Effector CD8-positive, alpha-beta T cell (primary cell): ENCODE data around the gene ZACN.

Source experiments
- DNase-seq: peaks from one replicate; lab custom pipeline; 2025; lab: John Stamatoyannopoulos, UW

ZACN gene

DNA sequence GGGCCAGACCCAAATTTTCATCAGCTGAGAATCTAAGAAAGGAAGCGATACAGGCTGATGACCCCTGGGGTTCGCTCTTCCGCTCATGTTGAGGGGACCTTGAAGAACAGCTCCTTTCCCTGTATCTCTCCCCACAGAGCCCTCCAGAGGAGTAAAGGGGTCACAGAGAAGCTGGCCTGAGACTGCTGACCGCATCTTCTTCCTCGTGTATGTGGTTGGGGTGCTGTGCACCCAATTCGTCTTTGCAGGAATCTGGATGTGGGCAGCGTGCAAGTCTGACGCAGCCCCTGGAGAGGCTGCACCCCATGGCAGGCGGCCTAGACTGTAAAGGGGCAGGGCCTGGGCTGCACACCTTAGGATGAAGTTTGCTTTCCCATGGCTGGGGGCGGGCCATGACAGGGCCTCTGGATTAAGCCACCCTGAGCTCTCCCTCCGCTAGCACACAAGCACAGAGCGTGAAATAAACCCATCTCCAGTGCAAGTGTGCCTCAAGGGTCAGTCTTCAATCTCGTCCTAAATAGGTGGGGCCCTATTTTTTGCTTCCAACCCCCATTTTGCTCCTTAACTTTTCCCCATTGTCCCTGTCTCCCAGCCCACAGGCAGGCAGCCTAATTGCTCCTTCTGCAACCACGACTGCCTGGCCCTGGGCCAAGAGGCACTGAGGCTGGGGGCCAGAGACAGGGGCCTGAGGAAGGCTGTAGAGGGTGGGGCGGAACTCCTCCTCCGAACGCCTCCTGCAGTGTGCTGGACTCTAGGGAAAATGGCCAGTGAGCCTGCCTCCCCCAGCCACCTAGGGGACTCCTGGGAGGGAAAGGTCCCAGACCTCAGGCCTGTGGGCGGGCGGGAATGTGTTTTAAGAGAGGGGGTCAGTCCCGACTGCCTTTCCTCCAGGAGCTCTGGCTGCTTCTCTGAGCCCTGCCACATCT, 3.6 kb downstream of the ZACN start:
- DNase-seq: no peak

DNA sequence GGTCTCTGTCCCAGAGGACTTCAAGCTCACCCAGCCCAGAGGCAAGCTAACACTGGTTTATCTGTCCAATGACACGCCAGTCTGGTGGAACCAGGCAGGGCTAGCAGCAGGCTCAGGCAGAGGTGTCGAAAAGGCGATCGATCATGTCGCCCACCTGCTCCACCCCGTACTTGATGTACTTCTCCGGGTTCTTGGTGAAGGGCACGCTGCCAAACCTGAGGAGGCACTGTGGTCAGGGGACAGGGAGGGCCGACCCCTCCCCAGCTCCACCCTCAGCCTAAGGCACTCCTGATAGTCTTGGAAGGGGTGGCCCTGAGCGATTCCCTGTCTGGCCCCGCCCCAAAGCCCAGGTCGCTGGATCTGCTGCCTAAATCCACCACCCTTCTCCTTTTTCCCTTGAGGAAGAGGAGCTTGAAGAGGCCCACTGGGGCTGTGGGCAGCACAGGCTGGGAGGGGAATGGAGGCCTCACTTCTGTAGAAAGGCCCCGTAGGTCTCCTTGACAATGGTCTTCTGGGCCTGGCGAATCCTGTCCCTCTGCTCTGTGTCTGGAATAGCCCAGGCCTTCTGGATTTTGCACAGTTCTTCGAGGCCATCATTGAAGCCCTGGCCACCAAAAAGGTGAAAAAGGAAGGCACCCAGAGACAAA, 4.7 kb downstream of the ZACN start:
- no peak for DNase-seq

DNA sequence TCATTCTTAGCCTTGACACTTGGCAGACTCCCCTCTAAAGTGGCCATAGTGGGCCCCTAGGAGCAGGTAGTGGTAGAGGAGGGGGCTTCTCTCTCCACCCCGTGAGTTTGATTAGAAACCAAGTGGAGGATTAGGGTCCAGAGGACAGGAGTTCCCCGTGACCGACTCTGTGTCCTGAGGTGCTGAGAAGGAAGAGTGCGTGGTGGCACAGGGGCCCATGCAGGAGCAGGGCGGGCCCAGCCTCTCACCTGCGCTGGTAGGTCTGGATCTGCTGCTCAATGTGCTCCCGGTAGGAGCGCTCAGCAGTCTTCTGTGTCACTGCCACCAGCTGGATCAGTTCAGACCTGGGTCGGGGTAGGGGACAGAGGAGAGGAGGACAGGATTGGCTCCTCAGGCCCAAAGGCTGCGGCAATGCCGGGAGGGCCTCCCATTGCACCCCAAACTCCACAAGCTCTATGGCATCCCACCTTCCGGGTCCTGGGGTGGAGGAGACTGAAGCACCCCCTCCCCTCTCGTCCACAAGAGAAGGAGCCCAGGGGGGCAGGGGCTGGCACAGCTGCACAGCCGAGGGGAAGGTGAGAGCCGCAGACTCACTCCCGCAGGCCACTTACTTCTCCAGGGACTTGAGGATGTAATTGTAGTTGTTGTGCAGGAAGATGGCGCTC, 6.2 kb downstream of the ZACN start:
- no peak for DNase-seq

DNA sequence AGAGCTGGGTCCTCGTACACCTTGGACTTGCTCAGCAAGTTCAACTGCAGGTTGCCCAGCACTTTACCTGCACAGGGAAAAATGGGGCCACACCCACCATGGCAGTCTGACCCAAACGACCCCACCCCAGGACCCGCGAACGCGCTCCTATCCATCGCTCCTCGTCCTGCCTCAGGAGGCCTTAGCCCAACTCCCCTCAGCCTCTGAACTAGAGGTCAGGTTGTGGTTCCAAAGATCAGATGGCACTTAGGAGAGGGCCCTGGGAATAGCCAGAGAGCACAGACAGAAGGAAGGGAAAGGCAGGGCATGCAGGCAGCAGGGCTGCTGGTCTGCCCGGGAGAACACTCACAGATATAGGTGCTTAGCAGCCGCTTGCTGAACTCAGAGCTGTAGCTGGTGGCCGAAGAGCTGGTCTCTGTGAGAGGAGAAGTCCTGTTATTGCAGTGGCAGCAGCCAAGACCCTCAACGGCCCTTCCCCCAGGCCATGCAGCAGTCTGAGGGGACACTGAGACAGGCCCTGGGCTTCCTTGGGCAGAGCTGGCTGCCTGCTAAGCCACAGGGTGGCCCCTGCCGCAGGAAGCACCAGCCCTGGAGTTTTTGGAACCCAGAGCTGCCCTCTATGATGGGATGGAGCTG, 6.9 kb downstream of the ZACN start:
- no peak for DNase-seq

DNA sequence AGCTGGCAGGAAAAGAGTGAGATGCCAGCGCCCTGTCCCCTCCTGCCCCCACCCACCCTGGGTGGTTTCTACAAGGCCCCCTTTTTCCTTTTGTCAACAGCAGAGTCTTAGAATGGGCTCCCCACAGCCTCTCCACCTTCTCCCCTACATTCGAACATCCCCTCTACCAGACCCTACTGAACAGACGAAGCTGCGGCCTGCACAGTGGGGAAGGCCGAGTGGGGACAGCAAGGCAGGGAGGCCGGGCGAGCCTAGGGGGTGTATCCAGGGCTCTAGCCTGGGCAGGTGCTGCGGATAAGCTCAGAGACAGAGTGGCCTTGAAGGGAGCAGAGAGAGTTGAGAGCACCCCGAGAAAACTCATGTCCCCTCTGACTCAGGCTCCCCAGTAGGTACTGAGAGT, 7.4 kb downstream of the ZACN start:
- DNase-seq: no peak

DNA sequence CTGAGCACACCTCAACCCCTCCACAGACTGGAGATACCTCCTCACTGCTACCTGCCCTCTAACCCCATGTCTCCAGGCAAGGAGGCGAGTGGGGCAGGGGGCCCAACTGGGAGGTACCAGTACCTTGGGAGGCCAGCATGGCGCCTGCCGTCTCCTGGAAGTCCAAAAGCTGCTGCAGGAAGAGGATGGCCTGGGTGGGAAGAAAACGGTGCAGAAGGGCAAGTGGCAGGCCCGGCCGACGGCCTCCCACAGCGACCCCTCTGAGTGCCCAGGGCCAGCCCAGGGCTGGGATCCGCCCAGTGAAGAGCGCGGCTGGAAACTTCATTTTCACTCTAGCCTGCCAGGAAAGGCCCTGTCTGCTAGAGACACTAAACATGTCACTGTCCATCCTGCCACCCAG, 8.5 kb downstream of the ZACN start:
- no peak for DNase-seq

DNA sequence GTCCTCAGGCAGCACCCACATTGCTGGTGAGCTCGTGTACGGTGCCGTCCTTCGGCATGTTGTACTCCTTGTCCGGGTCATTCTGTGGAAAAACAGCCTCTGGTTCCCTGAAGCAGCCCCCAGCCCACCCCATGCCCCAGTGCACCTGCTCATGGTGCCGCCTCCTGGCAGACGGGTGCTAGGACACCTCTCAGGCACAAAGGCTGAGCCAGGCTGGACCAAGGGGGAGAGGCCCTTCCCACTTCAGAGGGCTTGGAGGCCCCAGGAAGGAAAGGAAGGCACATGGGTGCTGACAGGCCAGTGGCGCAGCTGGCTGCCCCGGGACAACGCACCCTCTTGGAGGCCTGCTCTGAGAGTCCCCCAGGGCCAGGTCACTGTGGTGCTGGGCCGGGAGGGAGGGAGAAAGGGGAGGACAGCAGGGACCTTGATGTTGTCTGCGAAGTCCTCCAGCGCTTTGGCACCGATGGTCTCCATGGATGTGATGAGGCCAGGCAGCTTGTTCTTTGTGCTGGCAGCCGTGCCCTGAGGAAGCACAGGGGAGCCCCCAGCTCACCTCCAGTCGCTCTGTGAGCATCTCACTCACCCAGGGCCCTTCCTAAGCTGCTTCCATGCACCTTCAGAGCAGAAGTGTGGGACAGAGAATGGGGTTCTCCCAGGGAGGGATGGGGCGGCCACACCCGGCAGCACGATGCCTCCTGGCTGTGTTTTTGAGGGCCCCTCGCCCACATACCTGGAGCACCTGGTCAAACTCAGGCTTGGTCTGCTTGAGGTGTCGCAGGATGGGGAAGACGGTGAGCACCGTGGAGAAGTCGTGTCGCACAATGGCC, 9.3 kb downstream of the ZACN start:
- DNase-seq: no peak

DNA sequence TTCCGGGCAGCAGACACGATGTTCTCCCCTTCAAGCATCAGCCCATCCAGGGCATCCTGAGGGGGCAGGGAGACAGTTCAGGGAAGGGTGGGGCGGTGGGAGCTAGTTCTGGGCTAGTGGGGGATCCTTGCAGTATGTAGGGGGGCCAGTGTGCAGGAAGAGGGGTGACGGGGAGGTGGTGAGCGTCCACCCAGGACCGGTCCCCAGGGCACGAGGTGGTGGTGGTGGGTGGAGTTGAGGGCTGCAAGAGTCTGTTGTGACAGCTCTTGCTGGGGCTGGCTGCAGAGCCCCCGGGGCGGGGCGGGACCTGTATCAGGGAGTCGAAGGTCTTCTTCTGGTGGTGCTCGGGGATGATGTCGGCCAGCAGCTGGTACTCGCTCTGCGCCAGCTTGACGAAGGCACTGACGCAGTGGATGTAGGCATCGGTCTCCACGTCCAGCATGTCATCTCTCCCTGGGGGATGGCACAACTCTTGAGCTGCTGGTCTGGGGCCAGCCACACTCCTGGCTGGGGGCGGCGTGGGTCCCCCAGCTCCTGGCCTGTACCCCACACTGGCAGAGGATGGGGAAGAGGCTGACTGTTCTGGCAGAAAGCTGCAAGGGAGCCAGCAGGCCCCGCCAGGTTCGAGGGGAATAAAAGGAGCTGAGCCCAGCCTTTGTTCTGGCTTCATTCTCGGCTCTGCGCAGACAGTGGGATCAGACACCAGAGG, 10.0 kb downstream of the ZACN start:
- no peak for DNase-seq

DNA sequence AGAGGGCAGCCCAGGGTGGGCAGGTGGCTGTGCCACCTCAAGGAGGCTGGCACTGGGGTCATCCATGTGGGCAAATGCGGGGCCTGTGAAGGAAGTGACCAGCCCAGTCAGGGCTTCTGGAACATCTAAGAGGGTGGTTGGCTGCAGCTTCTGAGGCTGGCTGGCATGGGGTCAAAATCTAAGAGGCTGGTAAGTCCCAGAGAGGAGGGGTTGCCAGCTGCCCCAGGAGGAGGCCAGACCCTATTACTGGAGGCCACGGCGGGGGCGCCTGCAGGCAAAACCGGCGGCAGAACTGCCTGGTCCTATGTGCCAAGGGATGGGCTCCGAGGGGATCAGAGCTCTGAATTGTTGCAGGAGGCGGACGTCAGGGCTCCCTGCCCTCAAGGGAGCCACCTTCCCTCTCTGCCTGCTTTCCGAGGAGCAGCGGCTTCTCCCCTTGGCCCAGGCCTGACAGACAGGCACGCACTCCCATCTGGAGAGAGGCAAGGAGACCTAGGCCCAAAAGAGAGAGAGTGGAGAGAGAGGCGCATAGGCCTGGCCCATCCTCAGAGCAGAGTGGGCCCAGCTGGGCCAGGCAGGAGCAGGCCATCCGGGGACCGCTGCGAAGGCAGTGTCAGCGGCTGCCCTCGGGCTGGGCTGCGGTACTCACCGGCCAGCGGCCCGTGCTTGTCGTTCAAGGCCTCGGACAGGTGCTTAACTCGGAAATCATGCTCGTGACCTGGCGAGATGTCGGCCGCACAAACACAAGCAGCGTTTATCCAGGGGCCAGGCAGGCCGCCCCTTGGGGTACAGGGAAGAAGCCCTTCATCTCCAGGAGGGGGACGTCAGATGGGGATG, 10.9 kb downstream of the ZACN start:
- DNase-seq: no peak

DNA sequence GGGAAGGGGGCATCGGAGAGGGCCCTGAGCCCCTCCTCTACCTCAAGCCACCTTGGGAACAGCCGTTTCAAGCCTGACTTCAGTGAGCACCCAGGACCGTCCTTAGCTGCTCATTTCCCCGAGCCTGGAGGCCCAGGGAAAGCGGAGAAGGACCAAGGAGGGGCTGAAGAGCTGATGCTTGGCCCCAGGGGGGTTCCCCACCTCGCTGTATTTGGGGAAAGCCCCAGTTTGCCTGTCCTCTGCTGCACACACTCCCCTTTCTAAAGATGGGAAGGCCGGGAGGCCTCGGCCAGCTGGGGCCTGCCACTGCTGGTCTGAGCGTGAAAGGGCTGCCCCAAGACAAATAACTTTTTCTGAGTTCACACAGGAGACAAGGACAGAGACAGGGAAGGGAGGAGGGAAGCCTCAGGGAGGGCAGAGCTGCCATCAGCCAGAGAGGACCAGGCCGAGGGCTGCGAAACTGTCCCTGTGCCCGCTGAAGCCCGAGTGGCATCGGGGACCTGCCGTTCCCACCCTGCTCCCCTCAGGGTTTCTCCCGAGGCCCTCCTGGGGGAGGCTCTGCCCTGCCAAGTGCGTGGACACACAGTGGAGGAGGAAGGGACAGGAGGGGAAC, 11.6 kb downstream of the ZACN start:
- no peak for DNase-seq

DNA sequence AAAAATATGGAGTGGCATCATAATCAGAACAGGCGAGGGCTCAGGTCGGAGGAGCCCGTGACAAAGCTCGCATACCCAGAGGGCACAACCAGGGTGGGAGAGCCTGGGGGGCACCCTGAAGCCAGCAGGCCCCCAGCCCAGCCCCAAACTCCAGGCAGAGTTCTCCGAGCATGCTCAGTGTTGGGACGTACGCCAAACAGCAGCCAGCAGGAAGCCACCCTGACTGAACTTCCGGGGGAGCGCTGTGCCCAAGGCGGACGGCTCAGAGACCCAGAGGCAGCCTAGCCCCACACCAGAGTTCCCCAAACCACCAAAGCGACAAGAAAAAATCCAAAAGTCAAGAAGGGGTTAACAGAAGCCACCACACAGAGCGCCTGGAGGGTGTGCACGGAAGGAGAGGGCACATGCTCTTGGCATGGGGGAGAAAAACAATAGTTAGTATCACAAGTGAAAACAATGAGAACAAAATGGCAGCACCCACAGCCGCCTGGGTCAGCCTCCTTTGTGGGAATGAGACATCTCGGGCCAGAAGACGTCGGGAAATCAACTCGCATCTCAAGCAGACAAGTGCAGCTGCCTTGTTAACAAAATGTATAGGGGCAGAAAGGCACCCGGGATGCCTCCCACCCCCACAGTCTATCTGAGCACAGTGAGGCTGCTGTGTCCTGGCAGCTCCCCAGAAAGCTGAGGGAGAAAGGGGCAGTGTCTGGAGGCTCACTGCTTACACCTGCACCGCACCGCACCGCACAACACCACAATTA, 12.7 kb downstream of the ZACN start:
- no peak for DNase-seq

DNA sequence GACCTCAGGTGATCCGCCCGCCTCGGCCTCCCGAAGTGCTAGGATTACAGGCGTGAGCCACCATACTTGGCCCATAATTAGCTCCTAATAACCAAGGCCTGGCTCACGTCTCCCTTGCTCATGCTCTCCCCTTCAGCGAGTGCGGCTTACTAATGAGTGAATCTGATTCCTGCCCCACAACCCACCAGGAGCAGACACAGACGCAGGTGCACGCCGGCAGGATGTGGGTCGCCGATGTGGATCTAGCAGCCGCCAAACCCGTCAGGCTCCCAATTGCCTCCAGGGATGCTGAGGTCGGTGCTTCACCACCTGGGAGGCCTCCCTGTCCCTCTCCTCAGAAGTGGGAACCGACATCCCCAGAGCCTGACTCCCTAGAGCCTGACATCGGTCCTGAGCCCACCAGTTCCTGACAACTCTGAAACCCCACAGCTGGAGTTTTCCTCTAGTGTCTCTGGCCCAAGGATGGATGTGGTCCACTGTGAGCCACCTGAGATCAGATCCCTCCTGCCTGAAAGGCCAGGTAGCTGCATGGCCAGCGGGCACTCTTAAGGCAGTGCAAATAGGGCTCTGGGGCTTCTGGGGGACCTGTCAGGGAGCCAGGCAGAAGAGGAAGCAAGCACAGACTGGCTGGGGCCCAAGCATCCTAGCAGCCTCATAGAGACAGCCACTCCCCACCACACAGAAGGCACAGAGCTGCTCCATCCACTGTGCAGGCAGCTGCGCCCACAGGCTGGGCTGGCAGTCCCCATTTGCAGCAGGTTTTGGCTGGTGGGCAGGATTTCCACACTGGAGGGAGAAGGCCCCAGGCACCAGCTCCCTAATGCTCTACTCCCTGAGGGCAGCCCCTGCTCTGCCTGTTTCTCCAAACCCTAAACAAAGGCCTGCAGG, 13.8 kb downstream of the ZACN start:
- no peak for DNase-seq

DNA sequence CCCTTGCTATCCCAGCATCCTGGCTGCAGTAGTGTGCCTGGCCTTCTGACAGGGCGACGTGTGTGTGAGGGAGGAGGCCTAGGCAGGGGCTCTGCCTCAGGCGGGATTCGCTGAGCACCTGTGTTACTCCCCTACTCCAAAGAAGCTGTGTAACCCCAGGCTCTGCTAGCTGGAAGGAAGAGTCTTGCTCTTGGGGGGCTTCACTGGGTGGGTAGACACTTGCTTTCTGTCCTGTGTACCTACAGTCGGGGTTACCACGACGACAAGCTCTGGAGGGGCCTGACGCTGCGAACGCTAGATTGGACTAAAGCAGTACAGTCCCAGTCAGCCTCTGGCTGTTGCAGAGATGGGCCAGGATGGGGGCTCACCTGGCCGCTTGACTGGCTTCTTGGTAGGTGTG, 15.1 kb downstream of the ZACN start:
- no peak for DNase-seq

DNA sequence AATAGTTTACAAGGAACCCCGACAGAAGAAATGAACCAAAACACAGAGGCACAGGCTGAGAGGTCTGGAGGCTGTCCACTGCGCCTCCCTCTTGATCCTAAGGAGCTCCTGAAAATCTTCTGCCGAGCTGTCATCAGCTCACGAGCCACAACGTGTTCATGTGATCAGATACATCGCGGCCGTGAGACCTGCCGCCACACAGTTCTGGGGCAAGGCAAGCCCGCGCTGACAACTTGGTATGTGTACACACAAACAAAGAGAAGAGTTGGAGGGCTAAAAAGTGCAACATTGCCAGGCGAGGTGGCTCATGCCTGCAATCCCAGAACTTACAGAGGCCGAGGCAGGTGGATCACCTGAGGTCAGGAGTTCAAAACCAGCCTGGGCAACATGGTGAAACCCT, 17.0 kb downstream of the ZACN start:
- no peak for DNase-seq

DNA sequence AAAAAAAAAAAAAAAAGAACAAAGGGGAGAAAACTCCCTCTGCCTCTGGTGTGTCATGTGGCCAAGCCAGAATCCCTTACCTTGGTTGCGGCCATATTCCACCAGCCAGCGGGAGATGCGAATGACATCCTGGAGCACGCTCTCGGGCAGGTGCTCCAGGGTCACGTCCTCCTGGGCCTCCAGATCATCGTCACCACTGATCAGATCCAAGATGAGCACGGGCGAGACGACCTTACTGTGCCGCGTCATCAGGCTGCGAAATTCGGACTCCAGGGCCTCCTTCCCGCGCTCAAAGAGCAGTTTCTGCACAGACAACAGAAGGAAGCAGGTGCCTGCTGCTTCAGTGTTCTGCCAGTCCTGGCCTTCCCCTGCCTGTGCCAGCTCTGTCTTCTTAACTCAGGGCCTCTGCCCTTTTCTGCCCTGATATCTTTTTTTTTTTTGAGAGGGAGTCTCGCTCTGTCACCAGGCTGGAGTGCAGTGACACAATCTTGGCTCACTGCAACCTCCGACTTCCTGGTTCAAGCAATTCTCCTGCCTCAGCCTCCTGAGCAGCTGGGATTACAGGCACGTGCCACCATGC, 18.8 kb downstream of the ZACN start:
- no peak for DNase-seq

DNA sequence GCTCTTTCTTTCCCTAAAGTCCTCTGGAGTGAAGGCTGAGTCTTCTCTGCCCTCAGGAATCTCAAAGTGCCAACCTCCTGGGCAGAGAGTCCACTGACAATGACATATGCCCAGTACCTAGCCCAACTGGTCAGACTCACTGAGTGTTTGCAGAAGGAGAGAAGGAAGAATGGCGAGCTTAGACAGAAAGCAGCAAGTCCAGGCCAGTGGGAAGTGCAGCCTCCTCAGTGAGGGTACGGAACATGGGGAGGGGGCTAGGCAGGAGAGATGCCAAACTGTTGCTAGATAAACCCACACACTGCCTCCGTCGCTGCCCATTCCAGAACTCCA, 23.9 kb downstream of the ZACN start:
- no peak for DNase-seq
